Measurements from ENCODE around the gene CNOT9. TPM values are rescaled to one million over a fixed set of nuclear protein-coding genes. Genes with fewer than 3 reads are reported as not detected.

CNOT9 gene
- total RNA-seq, 2 donors from 2014 or later, result 20.3 to 26.2 TPM

DNA sequence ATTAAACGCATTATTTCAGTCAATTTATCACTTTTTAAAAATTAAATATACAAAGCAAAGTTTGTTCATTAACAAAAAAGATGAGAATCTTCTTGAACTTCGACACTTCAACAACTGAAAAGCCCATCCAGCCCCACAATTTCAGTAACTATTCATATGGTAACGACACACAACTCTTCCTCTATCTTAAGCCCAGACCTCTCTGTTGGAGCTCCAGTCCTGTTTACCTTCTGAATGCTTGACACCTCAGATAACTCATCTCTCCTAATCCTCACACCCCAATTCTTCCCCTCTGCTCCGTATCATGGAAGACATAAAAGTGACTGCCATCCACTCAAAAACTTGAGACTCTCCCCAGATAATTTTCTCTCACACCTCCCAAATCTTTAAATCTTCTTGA, 13.1 kb upstream of the CNOT9 start:
- Histone ChIP-seq H3K36me3 (peaks cover 57% of the 10 kb centered on the region), H3K4me3 (no peak overlapping the region)
- TF ChIP-seq, protein P1, sequence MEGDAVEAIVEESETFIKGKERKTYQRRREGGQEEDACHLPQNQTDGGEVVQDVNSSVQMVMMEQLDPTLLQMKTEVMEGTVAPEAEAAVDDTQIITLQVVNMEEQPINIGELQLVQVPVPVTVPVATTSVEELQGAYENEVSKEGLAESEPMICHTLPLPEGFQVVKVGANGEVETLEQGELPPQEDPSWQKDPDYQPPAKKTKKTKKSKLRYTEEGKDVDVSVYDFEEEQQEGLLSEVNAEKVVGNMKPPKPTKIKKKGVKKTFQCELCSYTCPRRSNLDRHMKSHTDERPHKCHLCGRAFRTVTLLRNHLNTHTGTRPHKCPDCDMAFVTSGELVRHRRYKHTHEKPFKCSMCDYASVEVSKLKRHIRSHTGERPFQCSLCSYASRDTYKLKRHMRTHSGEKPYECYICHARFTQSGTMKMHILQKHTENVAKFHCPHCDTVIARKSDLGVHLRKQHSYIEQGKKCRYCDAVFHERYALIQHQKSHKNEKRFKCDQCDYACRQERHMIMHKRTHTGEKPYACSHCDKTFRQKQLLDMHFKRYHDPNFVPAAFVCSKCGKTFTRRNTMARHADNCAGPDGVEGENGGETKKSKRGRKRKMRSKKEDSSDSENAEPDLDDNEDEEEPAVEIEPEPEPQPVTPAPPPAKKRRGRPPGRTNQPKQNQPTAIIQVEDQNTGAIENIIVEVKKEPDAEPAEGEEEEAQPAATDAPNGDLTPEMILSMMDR (IDR thresholded peaks at IDR 0.05), result no peak

DNA sequence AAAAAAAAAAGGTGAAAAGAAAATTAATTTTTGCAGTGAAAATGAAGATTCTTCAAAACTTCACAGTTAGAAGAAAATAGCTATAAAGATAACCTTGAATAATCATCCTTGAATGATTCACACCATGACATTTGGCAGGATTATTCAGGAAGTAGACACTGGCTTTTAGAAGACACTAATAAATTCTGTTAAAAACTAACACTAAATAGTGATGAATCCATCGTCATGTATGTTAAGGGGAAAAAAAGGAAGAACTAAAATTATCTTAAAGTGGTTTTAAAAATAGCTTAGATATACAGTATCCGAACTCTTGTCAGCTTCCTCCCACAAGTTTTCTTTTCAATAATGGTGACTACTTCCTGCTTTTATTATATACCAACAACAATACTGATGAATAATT, 10.7 kb upstream of the CNOT9 start:
- peaks cover 49% of the 10 kb centered on the region for H3K36me3 ChIP-seq
- no peak overlapping the region for H3K27ac ChIP-seq
- no peaks in the 10 kb centered on the region for H3K4me1 ChIP-seq
- DNase-seq (ENCODE audit: low spot score), result no peak
- H3K9me3 ChIP-seq, result no peaks in the 10 kb centered on the region
- H3K27me3 ChIP-seq, result no peaks in the 10 kb centered on the region
- TF ChIP-seq, protein P1 (IDR thresholded peaks at IDR 0.05), result no peak
- H3K4me3 ChIP-seq, result no peak overlapping the region

More for the DNA sequence above, 13.1 kb upstream of the CNOT9 start:
- H3K27me3 ChIP-seq, result no peaks in the 10 kb centered on the region
- H3K4me1 ChIP-seq, result no peaks in the 10 kb centered on the region
- DNase-seq (ENCODE audit: low spot score), result no peak
- no peaks in the 10 kb centered on the region for H3K9me3 ChIP-seq
- no peak overlapping the region for H3K27ac ChIP-seq

DNA sequence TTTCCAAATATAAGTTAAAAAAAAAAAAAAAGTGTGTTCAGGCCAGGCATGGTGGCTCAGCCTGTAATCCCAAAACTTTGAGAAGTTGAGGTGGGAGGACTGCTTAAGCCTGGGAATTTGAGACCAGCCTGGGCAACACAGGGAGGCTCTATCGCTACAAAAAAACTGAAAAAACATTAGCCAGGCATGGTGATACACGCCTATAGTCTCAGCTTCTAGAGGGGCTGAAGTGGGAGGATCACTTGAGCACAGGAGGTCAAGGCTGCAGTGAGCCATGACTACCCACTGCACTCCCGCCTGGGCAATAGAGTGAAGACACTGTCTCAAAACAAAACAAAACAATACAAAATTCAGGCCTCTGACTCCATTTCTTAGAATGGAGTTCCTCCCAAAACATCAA, 9.7 kb upstream of the CNOT9 start:
- peaks cover 43% of the 10 kb centered on the region for H3K36me3 ChIP-seq
- H3K27me3 ChIP-seq, result no peaks in the 10 kb centered on the region
- no peak for DNase-seq (ENCODE audit: low spot score)
- no peak overlapping the region for H3K4me3 ChIP-seq
- no peak overlapping the region for H3K27ac ChIP-seq
- H3K4me1 ChIP-seq, result no peaks in the 10 kb centered on the region
- H3K9me3 ChIP-seq, result no peaks in the 10 kb centered on the region
- TF ChIP-seq, protein P1 (IDR thresholded peaks at IDR 0.05), result no peak

DNA sequence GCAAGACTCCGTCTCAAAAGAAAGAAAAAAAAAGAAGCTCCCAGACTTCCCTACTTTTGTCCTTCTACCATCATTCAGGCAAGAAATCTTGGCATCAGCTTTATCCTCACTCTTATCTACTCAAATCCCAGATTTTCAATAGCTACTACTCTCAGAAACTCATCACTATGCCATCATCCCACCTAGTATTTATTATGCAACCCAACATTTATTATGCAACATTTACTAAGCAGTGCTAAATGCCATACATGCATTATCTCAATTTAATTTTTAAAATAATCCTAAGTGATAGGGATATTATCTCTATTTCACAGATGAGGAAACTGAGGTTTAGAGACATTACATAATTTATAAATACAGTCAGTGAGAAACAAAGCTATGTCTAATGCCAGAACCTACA, 4.6 kb upstream of the CNOT9 start:
- TF ChIP-seq, protein P1 (IDR thresholded peaks at IDR 0.05), result no peak
- H3K9me3 ChIP-seq, result no peaks in the 10 kb centered on the region
- no peak overlapping the region for H3K4me3 ChIP-seq
- H3K36me3 ChIP-seq, result peaks cover 20% of the 10 kb centered on the region
- no peaks in the 10 kb centered on the region for H3K27me3 ChIP-seq
- peaks cover 0 to 13% of the 10 kb centered on the region in 2 donors for H3K4me1 ChIP-seq
- H3K27ac ChIP-seq, result no peak overlapping the region
- DNase-seq (ENCODE audit: low spot score), result no peak

DNA sequence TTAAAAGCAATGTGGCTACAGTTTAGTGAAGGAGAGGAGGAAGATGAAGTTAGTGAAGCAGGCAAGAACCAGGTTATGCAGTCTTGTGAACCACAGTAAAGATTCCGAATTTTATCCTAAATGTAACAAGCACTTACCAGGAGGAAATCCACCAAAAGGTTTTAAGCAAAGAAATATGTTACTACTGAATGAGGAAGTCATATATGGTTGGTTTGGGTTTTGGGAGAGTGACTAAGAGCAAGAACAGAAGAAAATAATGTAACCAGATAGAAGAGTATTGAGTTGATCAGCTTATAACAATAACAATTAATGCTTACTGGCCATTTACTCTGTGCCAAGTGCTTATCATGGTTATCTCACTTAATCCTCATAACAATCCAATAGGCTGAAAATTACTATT, 2.3 kb upstream of the CNOT9 start:
- H3K36me3 ChIP-seq, result peaks cover 3% of the 10 kb centered on the region
- peaks cover 0 to 34% of the 10 kb centered on the region in 2 donors for H3K4me1 ChIP-seq
- no peak overlapping the region for H3K4me3 ChIP-seq
- H3K27me3 ChIP-seq, result no peaks in the 10 kb centered on the region
- no peak for DNase-seq (ENCODE audit: low spot score)
- no peaks in the 10 kb centered on the region for H3K9me3 ChIP-seq
- TF ChIP-seq, protein P1 (IDR thresholded peaks at IDR 0.05), result no peak
- H3K27ac ChIP-seq, result no peak overlapping the region

DNA sequence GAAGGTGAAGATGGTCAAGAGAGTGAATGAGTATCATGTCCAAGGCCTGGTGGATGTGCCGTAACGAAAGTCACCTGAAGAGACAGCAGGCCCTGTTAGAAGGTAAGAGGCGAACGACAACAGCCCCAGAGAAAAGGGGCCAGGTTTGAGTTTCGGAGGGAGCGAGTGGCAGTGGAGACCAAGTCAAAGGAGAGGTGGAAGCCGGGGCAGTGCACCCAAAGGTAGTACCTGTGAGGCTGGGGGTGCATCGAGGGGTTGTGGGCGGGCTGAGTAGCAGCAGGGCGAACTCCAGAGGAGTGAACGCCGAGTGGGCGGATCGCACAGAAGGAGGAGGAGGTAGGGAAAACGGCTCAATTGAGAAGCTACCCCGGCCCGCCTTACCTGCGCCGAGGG, 846 bp upstream of the CNOT9 start:
- H3K4me3 ChIP-seq, result peak overlapping the region; percentile 74 to 81
- TF ChIP-seq, protein P1 (IDR thresholded peaks at IDR 0.05), result no peak

More for the DNA sequence above, 846 bp upstream of the CNOT9 start:
- H3K27me3 ChIP-seq, result no peaks in the 10 kb centered on the region
- no peak for DNase-seq (ENCODE audit: low spot score)
- peaks cover 0 to 40% of the 10 kb centered on the region in 2 donors for H3K4me1 ChIP-seq
- H3K9me3 ChIP-seq, result no peaks in the 10 kb centered on the region
- peaks cover 7% of the 10 kb centered on the region for H3K36me3 ChIP-seq
- H3K27ac ChIP-seq, result peak overlapping the region; percentile 97 to 98
